GM12864 (cell line): Measurements from ENCODE around the gene GLI1.
"Not testable (repeated sequence)": the region's sequence is repeated elsewhere in the genome, so short reads cannot be mapped to it uniquely, and the experiment has no call there.

Source experiments
- DNase-seq: peaks from one replicate; pipeline ENCODE4 v3.0.0-alpha.2; 2011; ENCODE audit warnings: low read depth
- H3K4me3 ChIP-seq: 2 replicates; pipeline ENCODE4 v1.5.1; 2011; ENCODE audit warnings: mild to moderate bottlenecking, low read depth, low read length, control low read depth
- CTCF ChIP-seq: IDR thresholded peaks from 2 replicates; pipeline ENCODE4 v1.5.1; 2011; ENCODE audit warnings: low read depth, mild to moderate bottlenecking, moderate library complexity, low read length, control low read depth, inconsistent platforms; ENCODE audit errors: missing control alignments

GLI1 gene

GRCh38 chr12:57459750-57460467 lies at the start of gene GLI1:
Gene GLI1 (plus strand): TSS chr12:57459785. CDS start chr12:57463692, 3,907 bp downstream.
- peak within 1 kb of the TSS; percentile 90 for H3K4me3 ChIP-seq
- TF ChIP-seq CTCF, result no peak
- DNase-seq, result no peak

GRCh38 chr12:57410534-57410933 lies 49.1 kb upstream of the GLI1 start:
- no peak for DNase-seq
- TF ChIP-seq CTCF, result no peak
- no peak overlapping the region for H3K4me3 ChIP-seq

- DNase-seq, H3K4me3 ChIP-seq: not testable (repeated sequence)
These were observed 45.4 kb upstream of the GLI1 start for GRCh38 chr12:57414160-57414559.

- no peak overlapping the region for H3K4me3 ChIP-seq
- TF ChIP-seq CTCF, result no peak
- no peak for DNase-seq
These were observed 44.5 kb upstream of the GLI1 start for GRCh38 chr12:57415088-57415487.

- TF ChIP-seq CTCF, result no peak
- DNase-seq, result no peak
- no peak overlapping the region for H3K4me3 ChIP-seq
These were observed 43.3 kb upstream of the GLI1 start for GRCh38 chr12:57416039-57416996.

GRCh38 chr12:57418255-57418654 lies 41.3 kb upstream of the GLI1 start:
- no peak overlapping the region for H3K4me3 ChIP-seq
- no peak for TF ChIP-seq CTCF

GRCh38 chr12:57419495-57419894 lies 40.1 kb upstream of the GLI1 start:
- DNase-seq, result no peak
- no peak overlapping the region for H3K4me3 ChIP-seq
- no peak for TF ChIP-seq CTCF

More at GRCh38 chr12:57418255-57418654, 41.3 kb upstream of the GLI1 start:
- DNase-seq, result no peak
